MM.1S (cell line): ENCODE data around the gene PLD4.
A peak's percentile ranks its signal among the peaks of the same experiment; 100 is the strongest.
"Not testable (repeated sequence)": the region's sequence is repeated elsewhere in the genome, so short reads cannot be mapped to it uniquely, and the experiment has no call there.

Experiments used
- DNase-seq: peaks from one replicate; pipeline ENCODE4 v3.0.0-alpha.2; 2015
- H2AFZ ChIP-seq: fragments of 300-600 bp; sonication (generic); 2 replicates; pipeline ENCODE4 v1.6.0; 2016; ENCODE audit warnings: antibody characterized with exemption, low read length
- H3F3A ChIP-seq: fragments of 300-600 bp; sonication (generic); 2 replicates; pipeline ENCODE4 v1.6.1; 2016; ENCODE audit warnings: mild to moderate bottlenecking, antibody characterized with exemption, low read length, moderate library complexity, mixed read lengths; ENCODE audit not compliant: insufficient read depth
- H3K27ac ChIP-seq: fragments of 300-600 bp; sonication (generic); 2 replicates; pipeline ENCODE4 v1.5.1; 2016; ENCODE audit warnings: mild to moderate bottlenecking, low read length
- H3K27me3 ChIP-seq: fragments of 300-600 bp; sonication (generic); replicated peaks from 2 replicates; pipeline ENCODE4 v1.6.0; 2016; ENCODE audit warnings: low read length; ENCODE audit not compliant: insufficient read depth
- H3K36me3 ChIP-seq: fragments of 300-600 bp; sonication (generic); replicated peaks from 2 replicates; pipeline ENCODE4 v1.6.1; 2016; ENCODE audit warnings: mild to moderate bottlenecking, low read length, mixed read lengths; ENCODE audit not compliant: insufficient read depth
- H3K4me1 ChIP-seq: fragments of 300-600 bp; sonication (generic); 2 replicates; pipeline ENCODE4 v1.6.1; 2016; ENCODE audit warnings: low read length, mixed read lengths
- H3K4me2 ChIP-seq: fragments of 300-600 bp; sonication (generic); 2 replicates; pipeline ENCODE4 v1.6.0; 2016; ENCODE audit warnings: low read depth, low read length
- H3K4me3 ChIP-seq: fragments of 300-600 bp; sonication (generic); 2 replicates; pipeline ENCODE4 v1.5.1; 2016; ENCODE audit warnings: low read length, mixed read lengths
- H3K79me2 ChIP-seq: fragments of 300-600 bp; sonication (generic); 2 replicates; pipeline ENCODE4 v1.6.1; 2016; ENCODE audit warnings: mixed run types, low read length, mixed read lengths
- H3K9ac ChIP-seq: fragments of 300-600 bp; sonication (generic); 2 replicates; pipeline ENCODE4 v1.6.1; 2016; ENCODE audit warnings: low read length, mixed read lengths
- H3K9me2 ChIP-seq: fragments of 300-600 bp; sonication (generic); replicated peaks from 2 replicates; pipeline ENCODE4 v1.6.1; 2016; ENCODE audit warnings: mild to moderate bottlenecking, low read length, mixed read lengths; ENCODE audit not compliant: insufficient read depth
- H3K9me3 ChIP-seq: fragments of 300-600 bp; sonication (generic); replicated peaks from 2 replicates; pipeline ENCODE4 v1.6.1; 2016; ENCODE audit warnings: mild to moderate bottlenecking, low read length, mixed read lengths; ENCODE audit not compliant: insufficient read depth
- H4K20me1 ChIP-seq: fragments of 300-600 bp; sonication (generic); 2 replicates; pipeline ENCODE4 v1.6.1; 2016; ENCODE audit warnings: mild to moderate bottlenecking, low read length, moderate library complexity, mixed read lengths; ENCODE audit not compliant: insufficient read depth
- EZH2 ChIP-seq: fragments of 300-600 bp; sonication (generic); optimal IDR thresholded peaks from 2 replicates; pipeline ENCODE3; 2017; ENCODE audit warnings: low read depth, mild to moderate bottlenecking, antibody characterized with exemption, low read length, mixed read lengths
- EZH2phosphoT487 ChIP-seq: fragments of 300-600 bp; sonication (generic); IDR thresholded peaks from 2 replicates; pipeline ENCODE4 v1.6.1; 2018; ENCODE audit warnings: antibody characterized with exemption, low read length
- TF ChIP-seq, protein P1 (sequence below): fragments of 300-600 bp; sonication (generic); IDR thresholded peaks from 2 replicates; pipeline ENCODE4 v1.5.1; 2016; ENCODE audit warnings: antibody characterized with exemption, low read length, mixed read lengths

PLD4 gene

GRCh38 chr14:104903990-104904389 lies 20.7 kb upstream of the PLD4 start:
- TF ChIP-seq EZH2 (no peak), EZH2phosphoT487 (no peak)
- TF ChIP-seq, protein P1, sequence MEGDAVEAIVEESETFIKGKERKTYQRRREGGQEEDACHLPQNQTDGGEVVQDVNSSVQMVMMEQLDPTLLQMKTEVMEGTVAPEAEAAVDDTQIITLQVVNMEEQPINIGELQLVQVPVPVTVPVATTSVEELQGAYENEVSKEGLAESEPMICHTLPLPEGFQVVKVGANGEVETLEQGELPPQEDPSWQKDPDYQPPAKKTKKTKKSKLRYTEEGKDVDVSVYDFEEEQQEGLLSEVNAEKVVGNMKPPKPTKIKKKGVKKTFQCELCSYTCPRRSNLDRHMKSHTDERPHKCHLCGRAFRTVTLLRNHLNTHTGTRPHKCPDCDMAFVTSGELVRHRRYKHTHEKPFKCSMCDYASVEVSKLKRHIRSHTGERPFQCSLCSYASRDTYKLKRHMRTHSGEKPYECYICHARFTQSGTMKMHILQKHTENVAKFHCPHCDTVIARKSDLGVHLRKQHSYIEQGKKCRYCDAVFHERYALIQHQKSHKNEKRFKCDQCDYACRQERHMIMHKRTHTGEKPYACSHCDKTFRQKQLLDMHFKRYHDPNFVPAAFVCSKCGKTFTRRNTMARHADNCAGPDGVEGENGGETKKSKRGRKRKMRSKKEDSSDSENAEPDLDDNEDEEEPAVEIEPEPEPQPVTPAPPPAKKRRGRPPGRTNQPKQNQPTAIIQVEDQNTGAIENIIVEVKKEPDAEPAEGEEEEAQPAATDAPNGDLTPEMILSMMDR: no peak

GRCh38 chr14:104904650-104905578 lies 19.8 kb upstream of the PLD4 start:
- H3K36me3 ChIP-seq, H4K20me1 ChIP-seq, H3K9me3 ChIP-seq, H2AFZ ChIP-seq, H3K9me2 ChIP-seq, H3K9ac ChIP-seq, H3K27ac ChIP-seq, DNase-seq, H3K79me2 ChIP-seq, H3K4me3 ChIP-seq: not testable (repeated sequence)
- Histone ChIP-seq H3F3A (peaks cover 16% of the 10 kb centered on the region; the same call in 1 of the 2 replicates), H3K27me3 (peaks cover 45% of the 10 kb centered on the region), H3K4me2 (peak overlapping the region; percentile 24; the same call in 1 of the 2 replicates), H3K4me1 (peaks cover 20% of the 10 kb centered on the region)

More at GRCh38 chr14:104903990-104904389, 20.7 kb upstream of the PLD4 start:
- H3K27me3 ChIP-seq: peaks cover 49% of the 10 kb centered on the region
- H3K9ac ChIP-seq: no peak overlapping the region
- H3K27ac ChIP-seq: no peak overlapping the region
- no peaks in the 10 kb centered on the region for H3K9me3 ChIP-seq
- no peak overlapping the region for H2AFZ ChIP-seq
- no peaks in the 10 kb centered on the region for H4K20me1 ChIP-seq
- H3K4me2 ChIP-seq: no peak overlapping the region
- H3K4me1 ChIP-seq: peaks cover 22% of the 10 kb centered on the region
- no peaks in the 10 kb centered on the region for H3K79me2 ChIP-seq
- H3K36me3 ChIP-seq: no peaks in the 10 kb centered on the region
- no peak overlapping the region for H3K4me3 ChIP-seq
- H3F3A ChIP-seq: peaks cover 18% of the 10 kb centered on the region; the same call in 1 of the 2 replicates
- H3K9me2 ChIP-seq: no peaks in the 10 kb centered on the region
- DNase-seq: no peak

- not testable (repeated sequence) for H3K9me3 ChIP-seq, H3K4me2 ChIP-seq, H4K20me1 ChIP-seq, H3K9ac ChIP-seq, H3K4me3 ChIP-seq, H3K9me2 ChIP-seq, H3K27ac ChIP-seq, DNase-seq, H2AFZ ChIP-seq, H3K36me3 ChIP-seq, H3K79me2 ChIP-seq
- H3K27me3 ChIP-seq: peaks cover 42% of the 10 kb centered on the region
- H3F3A ChIP-seq: peaks cover 10% of the 10 kb centered on the region; the same call in 1 of the 2 replicates
- peaks cover 13% of the 10 kb centered on the region; the same call in 1 of the 2 replicates for H3K4me1 ChIP-seq
Observed at GRCh38 chr14:104905579-104905933, 19.1 kb upstream of the PLD4 start.

- Histone ChIP-seq H3K9me3 (no peaks in the 10 kb centered on the region), H3K27ac (peak overlapping the region; percentile 36; the same call in 1 of the 2 replicates), H3K27me3 (peaks cover 26% of the 10 kb centered on the region), H3K4me2 (peak overlapping the region; percentile 16; the same call in 1 of the 2 replicates), H2AFZ (no peak overlapping the region), H4K20me1 (no peaks in the 10 kb centered on the region), H3K79me2 (no peaks in the 10 kb centered on the region), H3K9me2 (no peaks in the 10 kb centered on the region), H3K4me1 (peaks cover 4% of the 10 kb centered on the region; the same call in 1 of the 2 replicates), H3F3A (no peaks in the 10 kb centered on the region; the same call in 1 of the 2 replicates), H3K36me3 (no peaks in the 10 kb centered on the region), H3K9ac (no peak overlapping the region), H3K4me3 (no peak overlapping the region)
- no peak for DNase-seq
- TF ChIP-seq, protein P1: no peak
- no peak for TF ChIP-seq EZH2phosphoT487
- TF ChIP-seq EZH2: no peak
Observed at GRCh38 chr14:104908303-104908702, 16.4 kb upstream of the PLD4 start.
